AG04450 (cell line): ENCODE data around the gene FAM171A2. TPM values are rescaled to one million over a fixed set of nuclear protein-coding genes. Genes with fewer than 3 reads are reported as not detected.

Source experiments
- CTCF ChIA-PET: fragments of 300-600, 350-600 bp; formaldehyde crosslinking; extraction: SDS; loops from one replicate; lab custom pipeline; 2022; ENCODE audit warnings: antibody characterized with exemption, inconsistent platforms; lab: Charles Lee
- POLR2A ChIA-PET: fragments of 350-600 bp; formaldehyde crosslinking; extraction: SDS; loops from one replicate; lab custom pipeline; 2021; ENCODE audit warnings: antibody characterized with exemption, inconsistent platforms; lab: Yijun Ruan, JAX
- DNase-seq: peaks from one replicate; pipeline ENCODE4 v3.0.0-alpha.2; 2011; ENCODE audit warnings: low read depth, low spot score
- H3K27ac ChIP-seq: one replicate; pipeline ENCODE4 v1.5.1; 2012; ENCODE audit warnings: low read depth, low read length, control low read depth
- H3K27me3 ChIP-seq: one replicate; pipeline ENCODE4 v1.6.0; 2012; ENCODE audit warnings: low read length; ENCODE audit not compliant: control insufficient read depth, insufficient read depth
- H3K4me3 ChIP-seq: 2 replicates; pipeline ENCODE4 v1.5.1; 2011; ENCODE audit warnings: mild to moderate bottlenecking, low read depth, low read length, control low read depth
- H3K9me3 ChIP-seq: 2 replicates; pipeline ENCODE4 v1.5.1; 2012; ENCODE audit warnings: low read length; ENCODE audit not compliant: control insufficient read depth, insufficient read depth
- polyA plus RNA-seq: library from polyadenylated mRNA; depleted of rRNA; stranded (reverse); fragments of >200 nt; gene quantifications from 2 replicates; pipeline ENCODE4 v1.2.3, GENCODE V29; 2011
- TF ChIP-seq, protein P1 (sequence below): IDR thresholded peaks from 2 replicates; pipeline ENCODE4 v1.5.1; 2011; ENCODE audit warnings: low read depth, low read length, control low read depth, inconsistent platforms

The FAM171A2 gene
- polyA plus RNA-seq, 1 experiment, result 5.3 TPM

DNA sequence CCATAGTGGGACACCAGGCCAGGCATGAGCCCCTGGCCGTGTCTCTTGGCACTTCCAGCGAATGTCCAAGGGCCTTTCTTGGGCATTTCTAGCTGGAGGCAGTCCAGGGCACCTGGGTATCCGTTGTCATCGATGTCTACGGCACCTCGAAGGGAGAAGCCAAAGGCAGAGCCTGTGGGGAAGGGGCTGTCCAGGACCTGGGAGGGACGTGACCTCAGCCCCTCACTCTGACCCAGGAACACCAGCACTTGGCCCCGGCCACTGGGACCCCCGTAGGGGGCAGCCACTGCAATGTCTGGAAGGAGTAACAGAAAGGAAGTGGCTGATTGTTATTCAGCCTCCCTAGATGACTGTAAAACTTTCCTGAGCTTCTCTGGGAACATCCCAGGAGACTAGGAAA is 17.1 kb upstream of the FAM171A2 start:
- Histone ChIP-seq H3K27ac (no peak overlapping the region), H3K9me3 (no peaks in the 10 kb centered on the region; the same call in 1 of the 2 replicates), H3K4me3 (no peak overlapping the region), H3K27me3 (peaks cover 36% of the 10 kb centered on the region)
- ChIA-PET POLR2A (no interaction called here), CTCF (interaction anchor here (0.6 kb wide), 1 partner anchor 17 kb away, joined by 3 read pairs; the partner anchor contains the start of gene FAM171A2)
- no peak for DNase-seq
- TF ChIP-seq, protein P1, sequence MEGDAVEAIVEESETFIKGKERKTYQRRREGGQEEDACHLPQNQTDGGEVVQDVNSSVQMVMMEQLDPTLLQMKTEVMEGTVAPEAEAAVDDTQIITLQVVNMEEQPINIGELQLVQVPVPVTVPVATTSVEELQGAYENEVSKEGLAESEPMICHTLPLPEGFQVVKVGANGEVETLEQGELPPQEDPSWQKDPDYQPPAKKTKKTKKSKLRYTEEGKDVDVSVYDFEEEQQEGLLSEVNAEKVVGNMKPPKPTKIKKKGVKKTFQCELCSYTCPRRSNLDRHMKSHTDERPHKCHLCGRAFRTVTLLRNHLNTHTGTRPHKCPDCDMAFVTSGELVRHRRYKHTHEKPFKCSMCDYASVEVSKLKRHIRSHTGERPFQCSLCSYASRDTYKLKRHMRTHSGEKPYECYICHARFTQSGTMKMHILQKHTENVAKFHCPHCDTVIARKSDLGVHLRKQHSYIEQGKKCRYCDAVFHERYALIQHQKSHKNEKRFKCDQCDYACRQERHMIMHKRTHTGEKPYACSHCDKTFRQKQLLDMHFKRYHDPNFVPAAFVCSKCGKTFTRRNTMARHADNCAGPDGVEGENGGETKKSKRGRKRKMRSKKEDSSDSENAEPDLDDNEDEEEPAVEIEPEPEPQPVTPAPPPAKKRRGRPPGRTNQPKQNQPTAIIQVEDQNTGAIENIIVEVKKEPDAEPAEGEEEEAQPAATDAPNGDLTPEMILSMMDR, result no peak

DNA sequence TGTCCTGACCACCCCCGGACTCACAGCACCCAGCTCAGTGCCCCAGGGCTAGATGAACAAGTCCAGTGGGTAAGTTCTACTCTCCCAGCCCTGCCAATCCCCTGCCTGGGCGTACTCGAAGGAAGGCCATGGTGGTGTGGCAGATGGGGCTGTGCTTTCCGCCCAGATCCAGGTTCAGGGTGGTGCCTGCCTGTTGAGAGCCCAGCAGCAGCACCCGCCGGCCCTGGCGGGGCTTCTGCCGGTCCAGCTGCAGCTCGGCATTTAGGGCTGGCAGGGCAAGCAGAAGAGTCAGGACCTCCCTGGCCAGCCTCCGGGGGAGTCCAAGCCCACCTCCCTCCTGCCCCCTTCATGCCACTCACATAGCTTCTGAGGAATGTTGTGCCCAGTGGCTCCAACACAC is 16.2 kb upstream of the FAM171A2 start:
- TF ChIP-seq, protein P1, result no peak
- ChIA-PET POLR2A (no interaction called here), CTCF (no interaction called here)
- no peaks in the 10 kb centered on the region; the same call in 1 of the 2 replicates for H3K9me3 ChIP-seq
- peaks cover 32% of the 10 kb centered on the region for H3K27me3 ChIP-seq
- no peak overlapping the region for H3K4me3 ChIP-seq
- no peak overlapping the region for H3K27ac ChIP-seq
- no peak for DNase-seq

DNA sequence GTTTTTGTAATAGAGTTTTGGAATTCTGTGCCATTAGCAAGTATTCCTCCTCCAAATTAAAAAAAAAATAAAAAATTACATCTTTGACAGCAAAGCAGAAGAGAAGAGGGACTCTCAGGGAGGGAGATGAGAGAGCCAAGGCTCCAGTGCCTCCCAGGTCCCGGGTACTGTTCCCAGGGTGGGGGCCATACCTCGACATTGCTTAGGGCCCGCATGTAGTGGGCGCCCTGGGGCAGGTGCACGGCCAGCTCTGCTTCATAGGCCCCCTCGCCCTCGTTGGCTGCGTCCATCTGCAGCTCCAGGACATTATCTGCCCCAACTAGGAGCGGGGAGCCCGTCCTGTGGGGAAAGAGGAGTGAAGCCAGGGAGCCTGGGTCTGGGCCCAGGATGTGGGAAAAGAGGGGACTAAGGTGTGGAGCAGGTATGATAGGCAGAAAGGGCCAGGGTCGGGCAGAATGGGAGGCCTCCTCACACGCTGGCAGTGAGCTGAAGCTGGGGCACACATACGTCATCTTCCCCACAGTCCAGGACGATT is 14.6 kb upstream of the FAM171A2 start:
- DNase-seq, result no peak
- Histone ChIP-seq H3K27me3 (peaks cover 16% of the 10 kb centered on the region), H3K9me3 (no peaks in the 10 kb centered on the region; the same call in 1 of the 2 replicates), H3K4me3 (no peak overlapping the region), H3K27ac (no peak overlapping the region)
- TF ChIP-seq, protein P1, result no peak
- POLR2A ChIA-PET, result no interaction called here
- CTCF ChIA-PET, result no interaction called here

DNA sequence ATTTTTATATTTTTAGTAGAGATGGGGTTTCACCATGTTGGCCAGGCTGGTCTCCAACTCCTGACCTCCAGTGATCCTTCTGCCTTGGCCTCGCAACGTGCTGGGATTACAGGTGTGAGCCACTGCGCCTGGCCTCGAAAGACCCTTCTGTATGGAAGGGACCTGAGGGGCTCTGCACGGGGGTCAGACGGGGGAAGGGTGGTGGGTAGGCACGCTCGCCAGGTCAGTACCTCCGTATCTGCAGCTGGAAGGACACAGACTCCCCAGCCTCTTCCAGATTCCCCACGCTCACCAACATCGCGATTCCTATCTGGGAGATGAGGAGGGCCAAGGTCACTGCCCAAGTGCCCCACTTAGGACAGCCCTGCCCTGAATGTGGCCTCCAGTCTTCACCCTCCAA is 13.1 kb upstream of the FAM171A2 start:
- CTCF ChIA-PET, result interaction anchor here (0.8 to 3.2 kb wide), 2 partner anchors 13 to 167 kb away, joined by 3 to 18 read pairs; partner anchors contain the start of gene FAM171A2
- no peak overlapping the region for H3K4me3 ChIP-seq
- H3K27ac ChIP-seq, result no peak overlapping the region
- H3K9me3 ChIP-seq, result no peaks in the 10 kb centered on the region; the same call in 1 of the 2 replicates
- POLR2A ChIA-PET, result no interaction called here
- DNase-seq, result no peak
- TF ChIP-seq, protein P1, result no peak
- H3K27me3 ChIP-seq, result peaks cover 13% of the 10 kb centered on the region

DNA sequence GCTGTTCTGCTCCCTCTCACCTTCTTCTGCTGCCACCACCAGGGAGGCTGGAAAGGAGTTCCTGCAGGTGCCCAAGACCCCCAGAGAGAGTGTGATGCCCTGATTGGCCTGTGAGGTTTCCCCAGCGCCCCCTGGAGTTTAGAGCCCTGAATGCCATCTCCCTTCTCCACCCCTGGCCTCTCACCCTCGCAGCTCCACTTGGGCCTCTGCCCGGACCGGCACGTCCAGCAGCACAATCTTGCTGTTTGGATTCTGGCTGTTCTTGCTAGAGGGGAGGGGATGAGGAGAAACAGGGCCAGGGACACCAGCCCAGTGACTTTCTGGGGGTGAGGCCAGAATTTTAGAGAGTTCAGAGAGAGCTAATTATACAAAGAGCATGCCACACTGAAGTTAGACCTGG is 12.5 kb upstream of the FAM171A2 start:
- no peak for DNase-seq
- TF ChIP-seq, protein P1, result peak; percentile 51
- ChIA-PET POLR2A (no interaction called here), CTCF (interaction anchor here (0.5 to 3.2 kb wide), 5 partner anchors 9 to 191 kb away, joined by 3 to 18 read pairs (median 3); partner anchors contain the start of gene FAM171A2)
- no peak overlapping the region for H3K27ac ChIP-seq
- no peaks in the 10 kb centered on the region; the same call in 1 of the 2 replicates for H3K9me3 ChIP-seq
- peaks cover 13% of the 10 kb centered on the region for H3K27me3 ChIP-seq
- no peak overlapping the region for H3K4me3 ChIP-seq
